H9 (cell line): Measurements from ENCODE around the gene GABRB1. TPM values are rescaled to one million over a fixed set of nuclear protein-coding genes. Genes with fewer than 3 reads are reported as not detected.

Source experiments
- DNase-seq: peaks from one replicate; pipeline ENCODE4 v3.0.0-alpha.2; 2017
- H2AFZ ChIP-seq: one replicate; pipeline ENCODE4 v1.6.1; 2013; ENCODE audit warnings: mild to moderate bottlenecking, low read length, control low read depth, moderate library complexity
- H2AK5ac ChIP-seq: 2 replicates; pipeline ENCODE4 v1.6.1; 2013; ENCODE audit warnings: low read length, control low read depth, mixed read lengths; ENCODE audit not compliant: insufficient read length
- H2BK120ac ChIP-seq: one replicate; pipeline ENCODE4 v1.6.1; 2013; ENCODE audit warnings: low read depth, mild to moderate bottlenecking, low read length, control low read depth, inconsistent platforms; ENCODE audit not compliant: poor library complexity, severe bottlenecking
- H2BK12ac ChIP-seq: 2 replicates; pipeline ENCODE4 v1.6.1; 2013; ENCODE audit warnings: low read length, control low read depth, mixed read lengths, low read depth; ENCODE audit not compliant: insufficient read length
- H2BK15ac ChIP-seq: 2 replicates; pipeline ENCODE4 v1.6.1; 2013; ENCODE audit warnings: low read depth, low read length, control low read depth
- H2BK20ac ChIP-seq: one replicate; pipeline ENCODE4 v1.6.1; 2013; ENCODE audit warnings: low read depth, mild to moderate bottlenecking, low read length, control low read depth, inconsistent platforms; ENCODE audit not compliant: poor library complexity, severe bottlenecking
- H2BK5ac ChIP-seq: 2 replicates; pipeline ENCODE4 v1.6.1; 2013; ENCODE audit warnings: low read length, control low read depth, mixed read lengths; ENCODE audit not compliant: insufficient read length
- H3K14ac ChIP-seq: 2 replicates; pipeline ENCODE4 v1.6.1; 2013; ENCODE audit warnings: low read length, control low read depth; ENCODE audit not compliant: insufficient read depth
- H3K18ac ChIP-seq: 2 replicates; pipeline ENCODE4 v1.6.1; 2013; ENCODE audit warnings: low read depth, mild to moderate bottlenecking, mixed read lengths, low read length, control low read depth; ENCODE audit not compliant: insufficient read length
- H3K23ac ChIP-seq: 2 replicates; pipeline ENCODE4 v1.6.1; 2013; ENCODE audit warnings: low read length, control low read depth, mixed read lengths, low read depth; ENCODE audit not compliant: insufficient read length
- H3K23me2 ChIP-seq: 2 replicates; pipeline ENCODE4 v1.6.1; 2013; ENCODE audit warnings: low read depth, mild to moderate bottlenecking, mixed read lengths, low read length, control low read depth; ENCODE audit not compliant: insufficient read length, poor library complexity, severe bottlenecking
- H3K27ac ChIP-seq: 2 replicates; pipeline ENCODE4 v1.5.1; 2013; ENCODE audit warnings: low read length, control low read depth, mixed read lengths, low read depth; ENCODE audit not compliant: insufficient read length
- H3K27me3 ChIP-seq: 2 replicates; pipeline ENCODE4 v1.6.1; 2013; ENCODE audit warnings: low read length, control low read depth, inconsistent platforms; ENCODE audit not compliant: insufficient read depth
- H3K4ac ChIP-seq: 2 replicates; pipeline ENCODE4 v1.6.1; 2013; ENCODE audit warnings: low read depth, mild to moderate bottlenecking, control low read depth, inconsistent platforms, low read length, moderate library complexity
- H3K4me1 ChIP-seq: 2 replicates; pipeline ENCODE4 v1.6.1; 2013; ENCODE audit warnings: low read length, control low read depth, inconsistent platforms; ENCODE audit not compliant: insufficient read depth
- H3K4me2 ChIP-seq: 2 replicates; pipeline ENCODE4 v1.6.1; 2013; ENCODE audit warnings: low read length, control low read depth, mixed read lengths; ENCODE audit not compliant: insufficient read length, insufficient read depth
- H3K56ac ChIP-seq: 2 replicates; pipeline ENCODE4 v1.6.1; 2013; ENCODE audit warnings: low read depth, mild to moderate bottlenecking, mixed read lengths, low read length, control low read depth; ENCODE audit not compliant: insufficient read length
- H3K79me1 ChIP-seq: 2 replicates; pipeline ENCODE4 v1.6.1; 2013; ENCODE audit warnings: low read depth, mild to moderate bottlenecking, moderate library complexity, low read length, control low read depth, inconsistent platforms; ENCODE audit not compliant: insufficient read depth, poor library complexity, severe bottlenecking
- H3K79me2 ChIP-seq: 2 replicates; pipeline ENCODE4 v1.6.1; 2013; ENCODE audit warnings: low read length, control low read depth, inconsistent platforms; ENCODE audit not compliant: insufficient read depth
- H3K9ac ChIP-seq: 2 replicates; pipeline ENCODE4 v1.6.1; 2013; ENCODE audit warnings: low read length, control low read depth, mixed read lengths; ENCODE audit not compliant: insufficient read length; ENCODE audit errors: extremely low read depth
- H3K9me3 ChIP-seq: one replicate; pipeline ENCODE4 v1.6.1; 2013; ENCODE audit warnings: low read depth, low read length, inconsistent platforms; ENCODE audit not compliant: control insufficient read depth
- H3T11ph ChIP-seq: one replicate; pipeline ENCODE4 v1.6.1; 2013; ENCODE audit warnings: mild to moderate bottlenecking, low read length, control low read depth, inconsistent platforms
- H4K20me1 ChIP-seq: one replicate; pipeline ENCODE4 v1.6.1; 2013; ENCODE audit not compliant: control insufficient read depth, insufficient read length, insufficient read depth
- H4K5ac ChIP-seq: 2 replicates; pipeline ENCODE4 v1.6.1; 2013; ENCODE audit warnings: low read depth, mild to moderate bottlenecking, mixed read lengths, low read length, control low read depth; ENCODE audit not compliant: insufficient read length
- H4K8ac ChIP-seq: replicated peaks from 2 replicates; pipeline ENCODE4 v1.6.1; 2013; ENCODE audit warnings: low read length, control low read depth, mixed read lengths, low read depth; ENCODE audit not compliant: insufficient read length
- H4K91ac ChIP-seq: 2 replicates; pipeline ENCODE4 v1.6.1; 2013; ENCODE audit warnings: low read depth, mild to moderate bottlenecking, moderate library complexity, mixed read lengths, low read length, control low read depth; ENCODE audit not compliant: insufficient read length
- H3K27ac Mint-ChIP-seq, 3 experiments: 2 replicates in 2 of 3; 3 replicates in 1 of 3; pipeline ENCODE4 v1.8.0; 2020 to 2021; ENCODE audit warnings: mixed read lengths in 3 of 3, mild to moderate bottlenecking in 1 of 3, moderate library complexity in 1 of 3
- H3K27me3 Mint-ChIP-seq: 2 replicates; pipeline ENCODE4 v1.8.0; 2021; ENCODE audit warnings: low read depth, mild to moderate bottlenecking, moderate library complexity, mixed read lengths
- H3K36me3 Mint-ChIP-seq, 3 experiments: 2 replicates in 2 of 3; 3 replicates in 1 of 3; pipeline ENCODE4 v1.8.0; 2020 to 2021; ENCODE audit warnings: low read depth in 3 of 3, mixed read lengths in 3 of 3; ENCODE audit not compliant: insufficient read depth in 1 of 3
- H3K4me1 Mint-ChIP-seq, 2 experiments: 2 replicates each; pipeline ENCODE4 v1.8.0; 2020; ENCODE audit warnings: mixed read lengths in 2 of 2
- H3K4me3 Mint-ChIP-seq, 2 experiments: 2 replicates in 1 of 2; 3 replicates in 1 of 2; pipeline ENCODE4 v1.8.0; 2020 to 2021; ENCODE audit warnings: mild to moderate bottlenecking in 2 of 2, mixed read lengths in 2 of 2, moderate library complexity in 1 of 2
- H3K9me3 Mint-ChIP-seq, 2 experiments: 2 replicates in 1 of 2; 3 replicates in 1 of 2; pipeline ENCODE4 v1.8.0; 2020; ENCODE audit warnings: mild to moderate bottlenecking in 2 of 2, mixed read lengths in 2 of 2, moderate library complexity in 1 of 2
- WGBS: extraction: QIAGEN DNeasy Blood & Tissue Kit; methylation state at CpG from one replicate; pipeline ENCODE4 v1.1.7; 2013; ENCODE audit warnings: missing lambda C conversion rate, low lambda C conversion rate, mixed read lengths; ENCODE audit not compliant: insufficient read length; ENCODE audit errors: extremely low coverage; 5-methylcytosine and 5-hydroxymethylcytosine counted together
- total RNA-seq: library from RNA; stranded (reverse); gene quantifications from 2 replicates; pipeline ENCODE4 v1.2.1, GENCODE V29; 2021
- TF ChIP-seq, protein P1 (sequence below): fragments of 200-600 bp; sonication (generic); conservative IDR thresholded peaks from 3 replicates; pipeline ENCODE4 v1.8.0; 2021; ENCODE audit warnings: antibody characterized with exemption, mild to moderate bottlenecking

The GABRB1 gene
- total RNA-seq, 1 experiment from 2014 or later, result 0.39 TPM

- no peaks in the 10 kb centered on the region for H3K4me1 ChIP-seq
- Mint-ChIP-seq H3K27ac (no peak overlapping the region), H3K36me3 (no peaks in the 10 kb centered on the region)
Observed at GRCh38 chr4:47031751-47032404, 511 bp downstream of the GABRB1 start.

More at GRCh38 chr4:47031751-47032404, 511 bp downstream of the GABRB1 start:
- H3K27ac ChIP-seq, result no peak overlapping the region
- H2BK20ac ChIP-seq, result no peak overlapping the region
- no peak overlapping the region for H2BK5ac ChIP-seq
- no peak overlapping the region for H3T11ph ChIP-seq
- no peaks in the 10 kb centered on the region for H3K79me1 ChIP-seq
- Mint-ChIP-seq H3K4me1 (peaks cover 16 to 17% of the 10 kb centered on the region in 2 experiments), H3K9me3 (no peaks in the 10 kb centered on the region), H3K27me3 (peaks cover 27% of the 10 kb centered on the region), H3K4me3 (peak overlapping the region; percentile 80 to 88)
- H3K18ac ChIP-seq, result no peak overlapping the region
- no peak overlapping the region for H2BK12ac ChIP-seq
- H3K4me2 ChIP-seq, result peak overlapping the region; percentile 93
- H2BK15ac ChIP-seq, result no peak overlapping the region
- H3K9ac ChIP-seq, result no peak overlapping the region
- no peaks in the 10 kb centered on the region for H3K79me2 ChIP-seq
- H3K23me2 ChIP-seq, result peaks cover 23% of the 10 kb centered on the region
- no peaks in the 10 kb centered on the region; the same call in 1 of the 2 replicates for H3K27me3 ChIP-seq
- H4K5ac ChIP-seq, result no peak overlapping the region
- no peak overlapping the region for H2BK120ac ChIP-seq
- H3K23ac ChIP-seq, result no peak overlapping the region
- no peaks in the 10 kb centered on the region for H3K9me3 ChIP-seq
- no CpG with 5 or more reads among the region's 19 CpGs for WGBS
- H4K20me1 ChIP-seq, result no peaks in the 10 kb centered on the region
- H4K91ac ChIP-seq, result no peak overlapping the region
- TF ChIP-seq, protein P1, sequence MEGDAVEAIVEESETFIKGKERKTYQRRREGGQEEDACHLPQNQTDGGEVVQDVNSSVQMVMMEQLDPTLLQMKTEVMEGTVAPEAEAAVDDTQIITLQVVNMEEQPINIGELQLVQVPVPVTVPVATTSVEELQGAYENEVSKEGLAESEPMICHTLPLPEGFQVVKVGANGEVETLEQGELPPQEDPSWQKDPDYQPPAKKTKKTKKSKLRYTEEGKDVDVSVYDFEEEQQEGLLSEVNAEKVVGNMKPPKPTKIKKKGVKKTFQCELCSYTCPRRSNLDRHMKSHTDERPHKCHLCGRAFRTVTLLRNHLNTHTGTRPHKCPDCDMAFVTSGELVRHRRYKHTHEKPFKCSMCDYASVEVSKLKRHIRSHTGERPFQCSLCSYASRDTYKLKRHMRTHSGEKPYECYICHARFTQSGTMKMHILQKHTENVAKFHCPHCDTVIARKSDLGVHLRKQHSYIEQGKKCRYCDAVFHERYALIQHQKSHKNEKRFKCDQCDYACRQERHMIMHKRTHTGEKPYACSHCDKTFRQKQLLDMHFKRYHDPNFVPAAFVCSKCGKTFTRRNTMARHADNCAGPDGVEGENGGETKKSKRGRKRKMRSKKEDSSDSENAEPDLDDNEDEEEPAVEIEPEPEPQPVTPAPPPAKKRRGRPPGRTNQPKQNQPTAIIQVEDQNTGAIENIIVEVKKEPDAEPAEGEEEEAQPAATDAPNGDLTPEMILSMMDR, result no peak
- no peak overlapping the region for H2AK5ac ChIP-seq
- no peak overlapping the region for H3K4ac ChIP-seq
- no peak overlapping the region for H3K56ac ChIP-seq
- H2AFZ ChIP-seq, result no peak overlapping the region
- no peak overlapping the region for H3K14ac ChIP-seq
- no peak for DNase-seq
- H4K8ac ChIP-seq, result no peak overlapping the region
